Thyroid gland (tissue), 4 donors: ENCODE data around the gene SLC17A1.

ENCODE experiments used
- POLR2A ChIP-seq, 2 donors: fragments of 450-650 bp; IDR thresholded peaks; one replicate each; pipeline ENCODE4 v1.6.1; 2017; ENCODE audit warnings: antibody characterized with exemption in 2 of 2, mild to moderate bottlenecking in 2 of 2, moderate library complexity in 1 of 2
- TF ChIP-seq, protein P1 (sequence below), 6 experiments: fragments of 200-600 bp in 3 of 6; fragments of 450-650 bp in 3 of 6; sonication (generic) in 3 of 6; IDR thresholded peaks; one replicate each; pipeline ENCODE4 v1.5.1; 2016 to 2019; ENCODE audit warnings: antibody characterized with exemption in 6 of 6, mild to moderate bottlenecking in 2 of 6, inconsistent platforms in 1 of 6, moderate library complexity in 1 of 6

DNA sequence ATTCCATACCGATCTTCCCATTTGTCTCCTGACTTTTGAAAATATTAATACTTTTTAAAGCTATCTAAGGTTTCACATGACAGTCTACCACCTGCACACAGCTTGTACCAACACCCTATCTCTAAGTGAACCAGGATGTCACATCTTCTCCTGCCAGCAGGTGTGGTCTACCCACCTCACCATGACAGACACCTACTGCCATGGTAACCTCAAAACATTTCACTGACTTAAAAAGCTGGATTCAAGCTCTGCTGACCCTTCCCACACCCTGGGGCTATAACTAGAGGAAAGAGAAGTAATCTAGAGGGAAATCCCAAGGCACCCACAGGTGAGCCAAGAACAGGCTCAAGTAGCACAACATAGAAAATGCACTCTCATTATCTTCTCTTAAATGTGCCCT lies 41.0 kb upstream of the SLC17A1 start:
- TF ChIP-seq, protein P1, sequence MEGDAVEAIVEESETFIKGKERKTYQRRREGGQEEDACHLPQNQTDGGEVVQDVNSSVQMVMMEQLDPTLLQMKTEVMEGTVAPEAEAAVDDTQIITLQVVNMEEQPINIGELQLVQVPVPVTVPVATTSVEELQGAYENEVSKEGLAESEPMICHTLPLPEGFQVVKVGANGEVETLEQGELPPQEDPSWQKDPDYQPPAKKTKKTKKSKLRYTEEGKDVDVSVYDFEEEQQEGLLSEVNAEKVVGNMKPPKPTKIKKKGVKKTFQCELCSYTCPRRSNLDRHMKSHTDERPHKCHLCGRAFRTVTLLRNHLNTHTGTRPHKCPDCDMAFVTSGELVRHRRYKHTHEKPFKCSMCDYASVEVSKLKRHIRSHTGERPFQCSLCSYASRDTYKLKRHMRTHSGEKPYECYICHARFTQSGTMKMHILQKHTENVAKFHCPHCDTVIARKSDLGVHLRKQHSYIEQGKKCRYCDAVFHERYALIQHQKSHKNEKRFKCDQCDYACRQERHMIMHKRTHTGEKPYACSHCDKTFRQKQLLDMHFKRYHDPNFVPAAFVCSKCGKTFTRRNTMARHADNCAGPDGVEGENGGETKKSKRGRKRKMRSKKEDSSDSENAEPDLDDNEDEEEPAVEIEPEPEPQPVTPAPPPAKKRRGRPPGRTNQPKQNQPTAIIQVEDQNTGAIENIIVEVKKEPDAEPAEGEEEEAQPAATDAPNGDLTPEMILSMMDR (IDR thresholded peaks at IDR 0.05): no peak
- TF ChIP-seq POLR2A (IDR thresholded peaks at IDR 0.05): no peak
